Measurements from ENCODE around the gene TMEM87B. TPM values are rescaled to one million over a fixed set of nuclear protein-coding genes. Genes with fewer than 3 reads are reported as not detected.
A peak's percentile ranks its signal among the peaks of the same experiment; 100 is the strongest.

Gene TMEM87B
- total and polyA plus RNA-seq, 2 of the 8 experiments (the other 6 are each of a cell fraction or from before 2014, with no cell fraction given), result 7.2 to 9.0 TPM

- ChIA-PET CTCF (ENCODE audit: partially characterized antibody) (no interaction called here), POLR2A (ENCODE audit: partially characterized antibody) (interaction anchor here (0.5 kb wide), 1 partner anchor 20 kb away, joined by 3 read pairs; no protein-coding TSS in a partner anchor)
- H3K79me2 ChIP-seq (ENCODE audit: control insufficient read depth in 1 of 2, insufficient read depth in 2 of 2, low read length in 2 of 2), result no peaks in the 10 kb centered on the region
- H4K5ac ChIP-seq (ENCODE audit: insufficient read length, low read depth, low read length), result no peak overlapping the region
- H3K4me1 ChIP-seq (replicated peaks in 1 of 4; ENCODE audit: control insufficient read depth in 3 of 4, insufficient read depth in 4 of 4, low read length in 3 of 4), result peaks cover 0 to 6% (median 6%) of the 10 kb centered on the region in 4 experiments; a peak in 4 of 7 replicates
- no peak overlapping the region for H2BK120ac ChIP-seq (replicated peaks; ENCODE audit: low read depth, low read length)
- H4K20me1 ChIP-seq (replicated peaks in 1 of 2; ENCODE audit: control insufficient read depth in 1 of 2, insufficient read depth in 2 of 2, low read length in 2 of 2), result peaks cover 0 to 2% of the 10 kb centered on the region in 2 experiments
- no peak overlapping the region for H2BK12ac ChIP-seq (ENCODE audit: low read depth, low read length)
- H2AK5ac ChIP-seq (ENCODE audit: low read depth, low read length), result no peak overlapping the region
- H3K4me3 ChIP-seq (ENCODE audit: extremely low read depth in 1 of 4, insufficient read depth in 2 of 4, low read depth in 3 of 4, low read length in 4 of 4), result peak overlapping the region; percentile 10 to 69 (median 29); a peak in 7 of 8 replicates
- WGBS, 2 experiments (ENCODE audit: extremely low coverage in 1 of 2, insufficient coverage in 1 of 2, insufficient read length in 1 of 2, insufficient replicate concordance in 2 of 2, low coverage in 1 of 2, low lambda C conversion rate in 2 of 2, missing lambda C conversion rate in 1 of 2), result 6% methylated on average over 23 of the region's 30 CpGs; no CpG with 5 or more reads in 1 of the 2 experiments
- no peak overlapping the region for H2BK20ac ChIP-seq (ENCODE audit: low read length)
- no peak overlapping the region for H3K9ac ChIP-seq (replicated peaks in 1 of 4; ENCODE audit: extremely low read depth in 1 of 4, low read depth in 3 of 4, low read length in 3 of 4)
- peaks cover 10% of the 10 kb centered on the region; the same call in 1 of the 2 replicates for H3K23me2 ChIP-seq (ENCODE audit: low read depth, low read length)
- peaks cover 29 to 65% (median 48%) of the 10 kb centered on the region in 4 experiments for H3K27me3 ChIP-seq (replicated peaks in 1 of 4; ENCODE audit: control insufficient read depth in 3 of 4, extremely low read depth in 1 of 4, insufficient read depth in 3 of 4, low read length in 3 of 4)
- no peaks in the 10 kb centered on the region for H3K79me1 ChIP-seq (ENCODE audit: low read depth, low read length)
- H3K27ac ChIP-seq (ENCODE audit: low read depth, low read length), result no peak overlapping the region
- H3K23ac ChIP-seq (ENCODE audit: insufficient read length), result no peak overlapping the region
- H3K4me2 ChIP-seq (ENCODE audit: insufficient read depth in 1 of 2, low read depth in 2 of 2, low read length in 2 of 2), result peak overlapping the region; percentile 85 to 91
- no peak overlapping the region for H3K14ac ChIP-seq (ENCODE audit: insufficient read length)
- FAIRE-seq (no peak), DNase-seq (ENCODE audit: low read depth in 1 of 2, low spot score in 2 of 2) (no peak)
- TF ChIP-seq RNF2 (IDR thresholded peaks at IDR 0.05; ENCODE audit: borderline replicate concordance, low read depth, low read length, missing control alignments, poor library complexity, severe bottlenecking) (peak; percentile 38), EZH2 (IDR thresholded peaks at IDR 0.05; ENCODE audit: low read depth, low read length, severe bottlenecking) (peak; percentile 87), SUZ12 (IDR thresholded peaks at IDR 0.05; ENCODE audit: low read length) (peak; percentile 84), SP2 (IDR thresholded peaks at IDR 0.05; ENCODE audit: low read length) (no peak)
- TF ChIP-seq, protein P1, sequence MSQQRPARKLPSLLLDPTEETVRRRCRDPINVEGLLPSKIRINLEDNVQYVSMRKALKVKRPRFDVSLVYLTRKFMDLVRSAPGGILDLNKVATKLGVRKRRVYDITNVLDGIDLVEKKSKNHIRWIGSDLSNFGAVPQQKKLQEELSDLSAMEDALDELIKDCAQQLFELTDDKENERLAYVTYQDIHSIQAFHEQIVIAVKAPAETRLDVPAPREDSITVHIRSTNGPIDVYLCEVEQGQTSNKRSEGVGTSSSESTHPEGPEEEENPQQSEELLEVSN (IDR thresholded peaks at IDR 0.05), result peak; percentile 47; the same call in 1 of the 2 replicates
- H3K4ac ChIP-seq (replicated peaks; ENCODE audit: insufficient read length, low read depth, low read length), result no peak overlapping the region
- H3K9me3 ChIP-seq (ENCODE audit: insufficient read depth in 2 of 2, low read depth in 1 of 2, low read length in 1 of 2), result no peaks in the 10 kb centered on the region
- no peak overlapping the region for H3K56ac ChIP-seq (replicated peaks; ENCODE audit: insufficient read length, low read depth, low read length)
- H2AFZ ChIP-seq (ENCODE audit: low read length), result 0 out of 2 replicates have a peak overlapping the region, but pooled peaks have one; percentile 16
- no peaks in the 10 kb centered on the region for H3K36me3 ChIP-seq (ENCODE audit: control insufficient read depth in 2 of 4, insufficient read depth in 4 of 4, low read length in 3 of 4)
- no peak overlapping the region for H4K91ac ChIP-seq (replicated peaks; ENCODE audit: insufficient read length, low read length)
- H2BK15ac ChIP-seq (ENCODE audit: low read length), result no peak overlapping the region
- no peak overlapping the region for H2BK5ac ChIP-seq (ENCODE audit: low read depth, low read length)
- no peak overlapping the region for H4K8ac ChIP-seq (ENCODE audit: extremely low read depth, insufficient read depth, low read length)
- H3K18ac ChIP-seq (ENCODE audit: extremely low read depth, low read length), result no peak overlapping the region
Observed at GRCh38 chr2:112140205-112140802, 85.2 kb downstream of the TMEM87B start.

Data from H1 (cell line).